HFFc6 (cell line): ENCODE results near the gene PAPSS2. TPM values are rescaled to one million over a fixed set of nuclear protein-coding genes. Genes with fewer than 3 reads are reported as not detected.

ENCODE experiments used
- DNase-seq: peaks from one replicate; pipeline ENCODE4 v3.0.0-alpha.2; 2018
- H3K27ac Mint-ChIP-seq: 2 replicates; pipeline ENCODE4 v1.8.0; 2020; ENCODE audit warnings: mild to moderate bottlenecking, mixed read lengths
- H3K27me3 Mint-ChIP-seq: 2 replicates; pipeline ENCODE4 v1.8.0; 2021; ENCODE audit warnings: mild to moderate bottlenecking, moderate library complexity, mixed read lengths; ENCODE audit not compliant: insufficient read depth
- H3K36me3 Mint-ChIP-seq: 2 replicates; pipeline ENCODE4 v1.8.0; 2021; ENCODE audit warnings: low read depth, mixed read lengths
- H3K4me1 Mint-ChIP-seq: 2 replicates; pipeline ENCODE4 v1.8.0; 2020; ENCODE audit warnings: low read depth, mixed read lengths
- H3K4me3 Mint-ChIP-seq: 2 replicates; pipeline ENCODE4 v1.8.0; 2020; ENCODE audit warnings: mild to moderate bottlenecking, moderate library complexity, mixed read lengths
- H3K9me3 Mint-ChIP-seq: 2 replicates; pipeline ENCODE4 v1.8.0; 2020; ENCODE audit warnings: mild to moderate bottlenecking, mixed read lengths
- total RNA-seq, 6 experiments: library from RNA; stranded (reverse); fragmentation: NEBNext Ultra II Directional; extraction: Animal tissue kit (Norgen Biotek cat#: 25700); gene quantifications; 2 replicates in 1 of 6; 3 replicates in 5 of 6; pipeline ENCODE4 v1.2.3, GENCODE V29; 2021
- TF ChIP-seq, protein P1 (sequence below): fragments of 200-600 bp; sonication (generic); IDR thresholded peaks from 2 replicates; pipeline ENCODE4 v1.5.0; 2021; ENCODE audit warnings: antibody characterized with exemption, mild to moderate bottlenecking

Gene PAPSS2
- total RNA-seq, 6 experiments from 2014 or later, result 388 to 630 (median 429) TPM

DNA sequence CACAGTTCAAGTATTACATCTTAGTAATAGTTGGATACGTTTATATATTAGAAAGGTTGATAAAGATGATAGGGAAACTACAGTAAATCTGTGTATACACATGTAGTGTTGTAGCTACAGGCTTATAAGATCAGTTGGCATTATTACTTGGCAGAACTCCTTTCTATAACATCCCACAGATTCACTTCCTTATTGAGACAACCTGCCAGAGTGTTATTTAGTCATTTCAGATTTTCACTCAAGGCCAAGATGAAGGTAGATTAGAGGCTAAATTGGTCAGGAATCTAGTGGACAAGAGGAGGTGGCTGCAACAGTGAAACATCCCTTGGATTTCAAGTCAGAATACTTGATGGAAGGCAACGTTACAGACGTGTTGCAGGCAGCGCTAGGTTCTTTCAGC, 63.0 kb downstream of the PAPSS2 start:
- Mint-ChIP-seq H3K27ac (peak overlapping the region; percentile 74; the same call in 1 of the 2 replicates), H3K27me3 (no peaks in the 10 kb centered on the region; the same call in 1 of the 2 replicates), H3K4me3 (peak overlapping the region; percentile 59), H3K9me3 (no peaks in the 10 kb centered on the region), H3K4me1 (peaks cover 40% of the 10 kb centered on the region), H3K36me3 (peaks cover 48% of the 10 kb centered on the region)
- TF ChIP-seq, protein P1, sequence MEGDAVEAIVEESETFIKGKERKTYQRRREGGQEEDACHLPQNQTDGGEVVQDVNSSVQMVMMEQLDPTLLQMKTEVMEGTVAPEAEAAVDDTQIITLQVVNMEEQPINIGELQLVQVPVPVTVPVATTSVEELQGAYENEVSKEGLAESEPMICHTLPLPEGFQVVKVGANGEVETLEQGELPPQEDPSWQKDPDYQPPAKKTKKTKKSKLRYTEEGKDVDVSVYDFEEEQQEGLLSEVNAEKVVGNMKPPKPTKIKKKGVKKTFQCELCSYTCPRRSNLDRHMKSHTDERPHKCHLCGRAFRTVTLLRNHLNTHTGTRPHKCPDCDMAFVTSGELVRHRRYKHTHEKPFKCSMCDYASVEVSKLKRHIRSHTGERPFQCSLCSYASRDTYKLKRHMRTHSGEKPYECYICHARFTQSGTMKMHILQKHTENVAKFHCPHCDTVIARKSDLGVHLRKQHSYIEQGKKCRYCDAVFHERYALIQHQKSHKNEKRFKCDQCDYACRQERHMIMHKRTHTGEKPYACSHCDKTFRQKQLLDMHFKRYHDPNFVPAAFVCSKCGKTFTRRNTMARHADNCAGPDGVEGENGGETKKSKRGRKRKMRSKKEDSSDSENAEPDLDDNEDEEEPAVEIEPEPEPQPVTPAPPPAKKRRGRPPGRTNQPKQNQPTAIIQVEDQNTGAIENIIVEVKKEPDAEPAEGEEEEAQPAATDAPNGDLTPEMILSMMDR, result no peak
- no peak for DNase-seq

DNA sequence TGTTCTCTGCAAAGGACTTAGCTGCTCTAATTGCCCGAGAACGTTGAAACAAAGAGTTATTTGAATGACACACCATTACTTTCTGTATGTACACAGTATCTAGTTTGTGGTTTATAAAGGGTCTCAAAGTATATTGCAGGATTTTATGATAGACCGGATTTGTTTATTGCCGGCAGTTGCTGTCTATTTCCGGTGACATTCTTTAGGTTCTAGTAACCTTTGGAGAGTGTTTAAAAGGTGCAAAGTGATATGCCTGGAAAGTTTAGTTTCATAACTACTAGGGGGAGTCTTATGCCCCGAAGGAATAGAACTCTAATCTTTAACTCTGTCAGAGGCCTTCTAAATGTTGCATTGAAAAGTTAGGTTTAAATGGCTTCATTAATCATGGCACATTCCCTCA, 63.8 kb downstream of the PAPSS2 start:
- peaks cover 44% of the 10 kb centered on the region for H3K36me3 Mint-ChIP-seq
- DNase-seq, result peak; percentile 46
- peaks cover 40% of the 10 kb centered on the region for H3K4me1 Mint-ChIP-seq
- H3K27me3 Mint-ChIP-seq, result no peaks in the 10 kb centered on the region; the same call in 1 of the 2 replicates
- H3K9me3 Mint-ChIP-seq, result no peaks in the 10 kb centered on the region
- H3K27ac Mint-ChIP-seq, result peak overlapping the region; percentile 74
- H3K4me3 Mint-ChIP-seq, result peak overlapping the region; percentile 59
- TF ChIP-seq, protein P1, result no peak

DNA sequence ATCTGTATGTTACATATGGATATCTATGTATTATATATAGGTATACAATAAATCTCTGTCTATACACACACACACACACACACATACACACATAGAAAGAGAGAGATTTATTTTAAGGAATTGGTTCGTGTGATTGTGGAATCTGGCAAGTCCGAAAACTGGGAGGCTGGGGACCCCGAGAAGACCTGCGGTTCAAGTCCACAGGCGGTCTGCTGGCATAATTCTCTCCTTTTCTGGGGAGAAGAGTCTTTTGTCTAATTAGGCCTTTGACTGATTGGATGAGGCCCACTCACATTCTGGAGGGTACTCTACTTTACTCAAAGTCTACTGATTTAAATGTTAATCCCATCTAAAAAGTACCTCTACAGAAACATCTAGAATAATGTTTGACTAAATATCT, 65.1 kb downstream of the PAPSS2 start:
- Mint-ChIP-seq H3K9me3 (no peaks in the 10 kb centered on the region), H3K4me3 (no peak overlapping the region), H3K36me3 (peaks cover 45% of the 10 kb centered on the region), H3K4me1 (peaks cover 40% of the 10 kb centered on the region), H3K27me3 (no peaks in the 10 kb centered on the region; the same call in none of the 2 replicates), H3K27ac (no peak overlapping the region)
- no peak for DNase-seq
- TF ChIP-seq, protein P1, result no peak

DNA sequence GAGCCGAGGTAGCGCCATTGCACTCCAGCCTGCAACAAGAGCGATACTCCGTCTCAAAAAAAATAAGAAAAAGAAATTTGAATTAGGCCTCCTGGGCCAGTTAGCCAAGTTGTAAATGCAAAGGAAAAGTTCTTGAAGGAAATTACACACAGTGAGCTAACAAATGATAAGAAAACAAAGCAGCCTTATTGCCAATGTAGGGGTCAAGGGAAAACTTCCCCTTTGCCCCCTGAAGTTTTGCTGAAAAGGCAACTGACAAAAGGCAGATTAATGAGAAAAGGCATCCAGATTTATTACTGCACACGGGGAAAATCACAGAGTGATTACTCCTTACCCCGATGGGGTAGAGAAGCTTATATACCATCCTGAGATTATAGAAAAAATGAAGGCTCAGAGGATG, 70.3 kb downstream of the PAPSS2 start:
- Mint-ChIP-seq H3K4me1 (peaks cover 13% of the 10 kb centered on the region), H3K9me3 (no peaks in the 10 kb centered on the region), H3K4me3 (no peak overlapping the region), H3K27me3 (peaks cover 5% of the 10 kb centered on the region), H3K36me3 (peaks cover 41% of the 10 kb centered on the region), H3K27ac (no peak overlapping the region)
- no peak for DNase-seq
- TF ChIP-seq, protein P1, result no peak

GRCh38 chr10:87733081-87733480, 73.4 kb downstream of the PAPSS2 start:
- H3K9me3 Mint-ChIP-seq, result no peaks in the 10 kb centered on the region
- no peak overlapping the region for H3K27ac Mint-ChIP-seq
- H3K36me3 Mint-ChIP-seq, result peaks cover 40% of the 10 kb centered on the region
- DNase-seq, result no peak
- H3K27me3 Mint-ChIP-seq, result peaks cover 9% of the 10 kb centered on the region
- no peak overlapping the region for H3K4me3 Mint-ChIP-seq
- H3K4me1 Mint-ChIP-seq, result peaks cover 20% of the 10 kb centered on the region
- TF ChIP-seq, protein P1, result no peak
